A549 treated with DMSO at 1 μM for 4 hours (cell line): ENCODE data around the gene STN1. TPM values are rescaled to one million over a fixed set of nuclear protein-coding genes. Genes with fewer than 3 reads are reported as not detected.

Experiments
- total RNA-seq: library from RNA; stranded (reverse); fragments of 200-300 nt; extraction: Qiagen RNA extraction; gene quantifications from 5 replicates; pipeline ENCODE4 v1.2.3, GENCODE V29; 2022; ENCODE audit warnings: low read depth

STN1 gene
- total RNA-seq: 17.1 to 20.4 TPM (median 18.9 TPM) in 5 replicates

GRCh38 chr10:103918053-103918846 lies at the start of gene STN1:
Gene STN1 (minus strand): TSS chr10:103918184. CDS start chr10:103917594, 590 bp downstream.

GRCh38 chr10:103966671-103967447 lies 48.9 kb upstream of the STN1 start, which contains the start of gene SLK:
Gene SLK (plus strand): TSS chr10:103967140. CDS start chr10:103967746, 606 bp downstream.

GRCh38 chr10:103855424-103855823 lies 62.6 kb downstream of the STN1 start, which contains the start of gene SH3PXD2A:
Gene SH3PXD2A (minus strand): TSS chr10:103855576. CDS start chr10:103855266, 310 bp downstream.

Other genes starting within 250 kb of the STN1 start
- 1.7 to 3.2 TPM (median 2.6 TPM) in 5 replicates for gene SH3PXD2A, start 62.6 kb downstream of the STN1 start, total RNA-seq
- gene SLK, start 49.0 kb upstream of the STN1 start, total RNA-seq: 24.0 to 36.4 TPM (median 30.3 TPM) in 5 replicates
- gene COL17A1, start 167.7 kb upstream of the STN1 start, total RNA-seq: 1.8 to 3.2 TPM (median 2.5 TPM) in 5 replicates
- 16.9 to 20.6 TPM (median 18.2 TPM) in 5 replicates for gene SFR1, start 204.0 kb upstream of the STN1 start, total RNA-seq